ENCODE data around the gene TMEM255B.
"Not testable (repeated sequence)": the region's sequence is repeated elsewhere in the genome, so short reads cannot be mapped to it uniquely, and the experiment has no call there.

TMEM255B gene

GRCh38 chr13:113787694-113788093 is 28.7 kb downstream of the TMEM255B start:
- DNase-seq (ENCODE audit: low read depth in 2 of 2), result no peak

- no peak for DNase-seq (ENCODE audit: low read depth in 2 of 2)
These were observed 29.5 kb downstream of the TMEM255B start for GRCh38 chr13:113788413-113789135.

- DNase-seq (ENCODE audit: low read depth in 2 of 2), result no peak
These were observed 30.1 kb downstream of the TMEM255B start for GRCh38 chr13:113789167-113789566.

- DNase-seq (ENCODE audit: low read depth in 2 of 2), result not testable (repeated sequence)
These were observed 30.9 kb downstream of the TMEM255B start for GRCh38 chr13:113789931-113790330.

GRCh38 chr13:113791226-113791625 is 32.2 kb downstream of the TMEM255B start:
- no peak for DNase-seq (ENCODE audit: low read depth in 2 of 2)

- DNase-seq (ENCODE audit: low read depth in 2 of 2), result no peak
These were observed 32.7 kb downstream of the TMEM255B start for GRCh38 chr13:113791761-113792160.

GRCh38 chr13:113792236-113792770 is 33.3 kb downstream of the TMEM255B start:
- no peak for DNase-seq (ENCODE audit: low read depth in 2 of 2)

- DNase-seq (ENCODE audit: low read depth in 2 of 2), result no peak
These were observed 34.1 kb downstream of the TMEM255B start for GRCh38 chr13:113792886-113793717.

GRCh38 chr13:113793718-113794085 is 34.7 kb downstream of the TMEM255B start:
- no peak for DNase-seq (ENCODE audit: low read depth in 2 of 2)

GRCh38 chr13:113794086-113794485 is 35.1 kb downstream of the TMEM255B start:
- DNase-seq (ENCODE audit: low read depth in 2 of 2), result no peak

- no peak for DNase-seq (ENCODE audit: low read depth in 2 of 2)
These were observed 35.7 kb downstream of the TMEM255B start for GRCh38 chr13:113794764-113795173.

- not testable (repeated sequence) for DNase-seq (ENCODE audit: low read depth in 2 of 2)
These were observed 36.3 kb downstream of the TMEM255B start for GRCh38 chr13:113795362-113795761.

GRCh38 chr13:113796211-113796963 is 37.4 kb downstream of the TMEM255B start:
- no peak for DNase-seq (ENCODE audit: low read depth in 2 of 2)

GRCh38 chr13:113796964-113797676 is 38.1 kb downstream of the TMEM255B start:
- DNase-seq (ENCODE audit: low read depth in 2 of 2), result no peak

GRCh38 chr13:113798200-113798811 is 39.3 kb downstream of the TMEM255B start:
- DNase-seq (ENCODE audit: low read depth in 2 of 2), result no peak

- no peak for DNase-seq (ENCODE audit: low read depth in 2 of 2)
These were observed 41.5 kb downstream of the TMEM255B start for GRCh38 chr13:113800576-113800926.

- no peak for DNase-seq (ENCODE audit: low read depth in 2 of 2)
These were observed 42.4 kb downstream of the TMEM255B start for GRCh38 chr13:113801289-113801961.

- no peak for DNase-seq (ENCODE audit: low read depth in 2 of 2)
These were observed 43.1 kb downstream of the TMEM255B start for GRCh38 chr13:113802090-113802531.

GRCh38 chr13:113802761-113803160 is 43.7 kb downstream of the TMEM255B start:
- no peak for DNase-seq (ENCODE audit: low read depth in 2 of 2)

GRCh38 chr13:113803409-113804016 is 44.5 kb downstream of the TMEM255B start:
- DNase-seq (ENCODE audit: low read depth in 2 of 2), result no peak

Measured in stimulated activated CD4-positive, alpha-beta T cell treated with anti-CD3 and anti-CD28 coated beads, Interleukin-15, amount 100 ng/mL, for 48 hours (primary cell).